Measurements from ENCODE around the gene DGLUCY. TPM values are rescaled to one million over a fixed set of nuclear protein-coding genes. Genes with fewer than 3 reads are reported as not detected.

The DGLUCY gene
- total and polyA plus RNA-seq, 2 of the 8 experiments (the other 6 are each of a cell fraction or from before 2014, with no cell fraction given), result 24.9 to 31.8 TPM

- Histone ChIP-seq H3K4me2 (ENCODE audit: insufficient read depth in 1 of 2, low read depth in 2 of 2, low read length in 2 of 2) (no peak overlapping the region), H3K36me3 (ENCODE audit: control insufficient read depth in 2 of 4, insufficient read depth in 4 of 4, low read length in 3 of 4) (no peaks in the 10 kb centered on the region), H3K27ac (ENCODE audit: low read depth, low read length) (no peak overlapping the region), H3K4ac (replicated peaks; ENCODE audit: insufficient read length, low read depth, low read length) (no peak overlapping the region), H3K9ac (replicated peaks in 1 of 4; ENCODE audit: extremely low read depth in 1 of 4, low read depth in 3 of 4, low read length in 3 of 4) (no peak overlapping the region), H3K14ac (ENCODE audit: insufficient read length) (no peak overlapping the region), H4K91ac (replicated peaks; ENCODE audit: insufficient read length, low read length) (no peak overlapping the region), H3K9me3 (ENCODE audit: insufficient read depth in 2 of 2, low read depth in 1 of 2, low read length in 1 of 2) (no peaks in the 10 kb centered on the region), H2BK120ac (replicated peaks; ENCODE audit: low read depth, low read length) (no peak overlapping the region), H4K5ac (ENCODE audit: insufficient read length, low read depth, low read length) (no peak overlapping the region), H3K56ac (replicated peaks; ENCODE audit: insufficient read length, low read depth, low read length) (no peak overlapping the region), H3K18ac (ENCODE audit: extremely low read depth, low read length) (no peak overlapping the region), H4K8ac (ENCODE audit: extremely low read depth, insufficient read depth, low read length) (no peak overlapping the region), H3K23me2 (ENCODE audit: low read depth, low read length) (no peaks in the 10 kb centered on the region; the same call in 1 of the 2 replicates), H3K4me1 (replicated peaks in 1 of 4; ENCODE audit: control insufficient read depth in 3 of 4, insufficient read depth in 4 of 4, low read length in 3 of 4) (no peaks in the 10 kb centered on the region; a peak in 1 of 7 replicates), H3K79me1 (ENCODE audit: low read depth, low read length) (no peaks in the 10 kb centered on the region), H3K27me3 (replicated peaks in 1 of 4; ENCODE audit: control insufficient read depth in 3 of 4, extremely low read depth in 1 of 4, insufficient read depth in 3 of 4, low read length in 3 of 4) (no peaks in the 10 kb centered on the region), H3K4me3 (ENCODE audit: extremely low read depth in 1 of 4, insufficient read depth in 2 of 4, low read depth in 3 of 4, low read length in 4 of 4) (no peak overlapping the region), H3K23ac (ENCODE audit: insufficient read length) (no peak overlapping the region), H2AK5ac (ENCODE audit: low read depth, low read length) (no peak overlapping the region), H2BK15ac (ENCODE audit: low read length) (no peak overlapping the region), H2AFZ (ENCODE audit: low read length) (no peak overlapping the region), H3K79me2 (ENCODE audit: control insufficient read depth in 1 of 2, insufficient read depth in 2 of 2, low read length in 2 of 2) (no peaks in the 10 kb centered on the region), H2BK5ac (ENCODE audit: low read depth, low read length) (no peak overlapping the region), H2BK12ac (ENCODE audit: low read depth, low read length) (no peak overlapping the region), H4K20me1 (replicated peaks in 1 of 2; ENCODE audit: control insufficient read depth in 1 of 2, insufficient read depth in 2 of 2, low read length in 2 of 2) (no peaks in the 10 kb centered on the region), H2BK20ac (ENCODE audit: low read length) (no peak overlapping the region)
- CTCF ChIA-PET (ENCODE audit: partially characterized antibody), result no interaction called here
- FAIRE-seq, result no peak
- 94% methylated on average over 6 of the region's 6 CpGs; no CpG with 5 or more reads in 1 of the 2 experiments for WGBS, 2 experiments (ENCODE audit: extremely low coverage in 1 of 2, insufficient coverage in 1 of 2, insufficient read length in 1 of 2, insufficient replicate concordance in 2 of 2, low coverage in 1 of 2, low lambda C conversion rate in 2 of 2, missing lambda C conversion rate in 1 of 2)
- TF ChIP-seq CHD2 (IDR thresholded peaks at IDR 0.05; ENCODE audit: low read length), result no peak
- TF ChIP-seq ZNF274 (IDR thresholded peaks at IDR 0.05; ENCODE audit: borderline replicate concordance, extremely low read depth, low read length), result no peak
- no peak for TF ChIP-seq ATF2 (IDR thresholded peaks at IDR 0.05; ENCODE audit: low read length)
- TF ChIP-seq RNF2 (IDR thresholded peaks at IDR 0.05; ENCODE audit: borderline replicate concordance, low read depth, low read length, missing control alignments, poor library complexity, severe bottlenecking), result no peak
- TF ChIP-seq BACH1 (IDR thresholded peaks at IDR 0.05; ENCODE audit: low read length), result no peak
- TF ChIP-seq EZH2 (IDR thresholded peaks at IDR 0.05; ENCODE audit: low read depth, low read length, severe bottlenecking), result no peak
- no peak for TF ChIP-seq CEBPB (IDR thresholded peaks at IDR 0.05; ENCODE audit: low read depth, low read length)
- DNase-seq (ENCODE audit: low read depth in 1 of 2, low spot score in 2 of 2), result no peak
- POLR2A ChIA-PET (ENCODE audit: partially characterized antibody), result interaction anchor here (3.5 kb wide), 1 partner anchor 19 kb away, joined by 14 read pairs; the partner anchor contains the start of gene RPS6KA5
Observed at GRCh38 chr14:91080071-91080470, 33.8 kb upstream of the DGLUCY start.
